ENCODE data around the gene ZMYM4.
A peak's percentile ranks its signal among the peaks of the same experiment; 100 is the strongest.

ZMYM4 gene

DNA sequence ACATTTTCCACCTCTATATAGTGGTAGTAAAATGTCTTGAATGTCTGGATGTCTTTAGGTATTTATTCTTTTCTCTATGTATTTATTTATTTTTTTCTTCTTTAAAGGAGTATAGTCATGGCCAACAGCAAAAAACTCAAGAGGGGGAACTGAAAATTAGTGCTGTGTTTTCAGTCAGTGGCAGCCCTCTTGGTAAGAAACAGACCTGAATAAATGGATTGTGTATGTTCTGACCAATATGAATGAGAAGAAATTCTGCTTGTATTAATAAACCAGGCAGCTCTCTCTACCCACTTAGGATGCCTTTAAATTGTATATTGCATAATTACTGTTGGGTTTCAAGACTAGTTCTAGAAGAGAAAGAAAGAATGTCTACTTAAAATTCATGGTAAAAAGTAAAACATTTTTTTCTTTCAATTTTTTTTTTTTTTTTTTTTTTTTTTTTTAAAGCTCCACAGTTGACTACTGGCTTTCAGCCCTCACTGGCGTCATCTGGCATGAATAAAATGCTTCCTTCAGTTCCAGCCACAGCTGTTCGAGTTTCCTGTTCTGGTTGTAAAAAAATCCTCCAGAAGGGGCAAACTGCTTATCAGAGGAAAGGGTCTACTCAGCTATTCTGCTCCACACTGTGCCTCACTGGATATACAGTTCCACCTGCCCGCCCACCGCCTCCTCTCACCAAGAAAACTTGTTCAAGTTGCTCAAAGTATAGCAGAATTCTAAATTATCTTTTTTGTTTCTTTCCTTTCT lies 101.6 kb downstream of the ZMYM4 start:
- Histone ChIP-seq H3K4me1 (ENCODE audit: insufficient read depth, low read length, poor library complexity, severe bottlenecking) (peaks cover 41% of the 10 kb centered on the region), H2AFZ (ENCODE audit: low read length) (no peak overlapping the region), H3K9me2 (replicated peaks; ENCODE audit: low read depth, low read length) (no peaks in the 10 kb centered on the region), H3K9me3 (ENCODE audit: insufficient read depth, low read depth, low read length) (no peaks in the 10 kb centered on the region), H3F3A (ENCODE audit: low read depth) (peaks cover 9% of the 10 kb centered on the region), H3K36me3 (ENCODE audit: insufficient read depth, low read length) (peaks cover 3% of the 10 kb centered on the region; the same call in 1 of the 2 replicates), H3K79me2 (ENCODE audit: insufficient read depth, low read length) (peaks cover 5% of the 10 kb centered on the region; the same call in 1 of the 2 replicates), H3K9ac (ENCODE audit: low read depth, low read length, poor library complexity, severe bottlenecking) (peak overlapping the region; percentile 74), H3K4me3 (ENCODE audit: low read length, poor library complexity, severe bottlenecking) (peak overlapping the region; percentile 65), H3K27me3 (ENCODE audit: insufficient read depth, low read length, poor library complexity, severe bottlenecking) (no peaks in the 10 kb centered on the region), H4K20me1 (ENCODE audit: insufficient read depth, low read length, poor library complexity, severe bottlenecking) (no peaks in the 10 kb centered on the region), H3K4me2 (ENCODE audit: low read depth, low read length, poor library complexity, severe bottlenecking) (peak overlapping the region; percentile 83)
- TF ChIP-seq, protein P1, sequence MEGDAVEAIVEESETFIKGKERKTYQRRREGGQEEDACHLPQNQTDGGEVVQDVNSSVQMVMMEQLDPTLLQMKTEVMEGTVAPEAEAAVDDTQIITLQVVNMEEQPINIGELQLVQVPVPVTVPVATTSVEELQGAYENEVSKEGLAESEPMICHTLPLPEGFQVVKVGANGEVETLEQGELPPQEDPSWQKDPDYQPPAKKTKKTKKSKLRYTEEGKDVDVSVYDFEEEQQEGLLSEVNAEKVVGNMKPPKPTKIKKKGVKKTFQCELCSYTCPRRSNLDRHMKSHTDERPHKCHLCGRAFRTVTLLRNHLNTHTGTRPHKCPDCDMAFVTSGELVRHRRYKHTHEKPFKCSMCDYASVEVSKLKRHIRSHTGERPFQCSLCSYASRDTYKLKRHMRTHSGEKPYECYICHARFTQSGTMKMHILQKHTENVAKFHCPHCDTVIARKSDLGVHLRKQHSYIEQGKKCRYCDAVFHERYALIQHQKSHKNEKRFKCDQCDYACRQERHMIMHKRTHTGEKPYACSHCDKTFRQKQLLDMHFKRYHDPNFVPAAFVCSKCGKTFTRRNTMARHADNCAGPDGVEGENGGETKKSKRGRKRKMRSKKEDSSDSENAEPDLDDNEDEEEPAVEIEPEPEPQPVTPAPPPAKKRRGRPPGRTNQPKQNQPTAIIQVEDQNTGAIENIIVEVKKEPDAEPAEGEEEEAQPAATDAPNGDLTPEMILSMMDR (conservative IDR thresholded peaks at IDR 0.05; ENCODE audit: low read length): no peak
- no peak for TF ChIP-seq EZH2phosphoT487 (IDR thresholded peaks at IDR 0.05; ENCODE audit: borderline replicate concordance)

DNA sequence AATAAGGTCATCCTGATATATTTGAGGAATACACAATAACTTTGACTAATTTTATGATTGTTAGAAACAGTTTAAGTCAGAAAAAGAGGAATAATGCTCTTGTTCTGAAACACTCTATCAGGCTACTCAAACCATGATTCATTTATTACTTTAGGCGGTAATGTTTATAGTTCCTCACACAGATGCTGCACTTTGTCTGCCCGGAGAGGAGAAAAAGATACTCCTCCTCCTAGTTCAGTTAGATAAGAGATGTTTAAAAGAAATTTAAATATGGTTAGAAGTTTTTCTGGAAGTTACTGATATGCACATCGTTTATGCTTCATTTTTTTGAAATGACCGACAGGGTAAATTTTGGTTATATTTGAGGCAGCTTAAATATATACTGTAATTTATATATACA lies 103.0 kb downstream of the ZMYM4 start:
- Histone ChIP-seq H3K9ac (ENCODE audit: low read depth, low read length, poor library complexity, severe bottlenecking) (peak overlapping the region; percentile 60), H3K27me3 (ENCODE audit: insufficient read depth, low read length, poor library complexity, severe bottlenecking) (no peaks in the 10 kb centered on the region), H4K20me1 (ENCODE audit: insufficient read depth, low read length, poor library complexity, severe bottlenecking) (no peaks in the 10 kb centered on the region), H3K4me3 (ENCODE audit: low read length, poor library complexity, severe bottlenecking) (peak overlapping the region; percentile 59), H3K4me1 (ENCODE audit: insufficient read depth, low read length, poor library complexity, severe bottlenecking) (peaks cover 41% of the 10 kb centered on the region), H2AFZ (ENCODE audit: low read length) (no peak overlapping the region; the same call in 1 of the 2 replicates), H3F3A (ENCODE audit: low read depth) (peaks cover 9% of the 10 kb centered on the region), H3K4me2 (ENCODE audit: low read depth, low read length, poor library complexity, severe bottlenecking) (peak overlapping the region; percentile 83), H3K9me3 (ENCODE audit: insufficient read depth, low read depth, low read length) (no peaks in the 10 kb centered on the region), H3K36me3 (ENCODE audit: insufficient read depth, low read length) (peaks cover 6% of the 10 kb centered on the region; the same call in 1 of the 2 replicates), H3K9me2 (replicated peaks; ENCODE audit: low read depth, low read length) (no peaks in the 10 kb centered on the region), H3K79me2 (ENCODE audit: insufficient read depth, low read length) (peaks cover 5% of the 10 kb centered on the region; the same call in 1 of the 2 replicates)
- TF ChIP-seq, protein P1 (conservative IDR thresholded peaks at IDR 0.05; ENCODE audit: low read length): no peak
- TF ChIP-seq EZH2phosphoT487 (IDR thresholded peaks at IDR 0.05; ENCODE audit: borderline replicate concordance): no peak

DNA sequence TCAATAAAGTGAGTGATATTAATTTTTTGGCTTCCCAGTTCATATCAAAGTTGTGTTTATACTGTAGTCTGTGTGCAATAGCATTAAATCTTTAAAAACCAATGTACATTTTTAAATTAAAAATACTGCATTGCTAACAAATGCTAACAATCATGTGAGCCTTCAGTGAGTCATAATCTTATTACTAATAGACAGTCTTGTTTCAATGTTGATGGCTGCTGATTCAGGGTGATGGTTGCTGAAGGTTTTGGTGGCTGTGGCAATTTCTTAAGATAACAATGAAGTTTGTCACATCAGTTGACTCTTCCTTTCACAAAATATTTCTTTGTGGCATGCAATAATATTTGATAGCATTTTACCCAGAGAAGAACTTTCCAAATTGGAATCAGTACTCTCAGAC lies 109.0 kb downstream of the ZMYM4 start:
- Histone ChIP-seq H3K9ac (ENCODE audit: low read depth, low read length, poor library complexity, severe bottlenecking) (no peak overlapping the region), H3K9me3 (ENCODE audit: insufficient read depth, low read depth, low read length) (no peaks in the 10 kb centered on the region), H3K36me3 (ENCODE audit: insufficient read depth, low read length) (peaks cover 7% of the 10 kb centered on the region; the same call in 1 of the 2 replicates), H3F3A (ENCODE audit: low read depth) (no peaks in the 10 kb centered on the region; the same call in 1 of the 2 replicates), H3K79me2 (ENCODE audit: insufficient read depth, low read length) (no peaks in the 10 kb centered on the region), H3K4me2 (ENCODE audit: low read depth, low read length, poor library complexity, severe bottlenecking) (no peak overlapping the region), H3K4me3 (ENCODE audit: low read length, poor library complexity, severe bottlenecking) (no peak overlapping the region), H3K4me1 (ENCODE audit: insufficient read depth, low read length, poor library complexity, severe bottlenecking) (peaks cover 8% of the 10 kb centered on the region), H3K27me3 (ENCODE audit: insufficient read depth, low read length, poor library complexity, severe bottlenecking) (no peaks in the 10 kb centered on the region), H3K9me2 (replicated peaks; ENCODE audit: low read depth, low read length) (no peaks in the 10 kb centered on the region), H2AFZ (ENCODE audit: low read length) (no peak overlapping the region), H4K20me1 (ENCODE audit: insufficient read depth, low read length, poor library complexity, severe bottlenecking) (no peaks in the 10 kb centered on the region)
- TF ChIP-seq, protein P1 (conservative IDR thresholded peaks at IDR 0.05; ENCODE audit: low read length): no peak
- no peak for TF ChIP-seq EZH2phosphoT487 (IDR thresholded peaks at IDR 0.05; ENCODE audit: borderline replicate concordance)
